GM03348 (cell line): ENCODE measurements around the gene MEX3B.

Experiments used
- DNase-seq: peaks from one replicate; pipeline ENCODE4 v3.0.0; 2012; ENCODE audit warnings: low spot score

Gene MEX3B

GRCh38 chr15:82045892-82046665, at the start of gene MEX3B:
Gene MEX3B, minus strand, starts transcription at chr15:82046018. Its CDS starts 313 bp downstream, at chr15:82045705.
- peak; percentile 97 for DNase-seq

GRCh38 chr15:82093774-82094211, 48.0 kb upstream of the MEX3B start:
- DNase-seq = peak; percentile 51

- DNase-seq = no peak
These were observed 47.5 kb upstream of the MEX3B start for GRCh38 chr15:82093325-82093724.

GRCh38 chr15:82091636-82092140, 45.9 kb upstream of the MEX3B start:
- DNase-seq = no peak

GRCh38 chr15:82086243-82086995, 40.6 kb upstream of the MEX3B start:
- no peak for DNase-seq

GRCh38 chr15:82081914-82082762, 36.3 kb upstream of the MEX3B start:
- peak; percentile 90 for DNase-seq

- no peak for DNase-seq
These were observed 35.0 kb upstream of the MEX3B start for GRCh38 chr15:82080774-82081173.

- DNase-seq = no peak
These were observed 33.9 kb upstream of the MEX3B start for GRCh38 chr15:82079736-82080135.

- DNase-seq = no peak
These were observed 28.8 kb upstream of the MEX3B start for GRCh38 chr15:82074610-82075009.

- DNase-seq = no peak
These were observed 27.2 kb upstream of the MEX3B start for GRCh38 chr15:82072926-82073537.

GRCh38 chr15:82066455-82066854, 20.6 kb upstream of the MEX3B start:
- DNase-seq = no peak

GRCh38 chr15:82064824-82065223, 19.0 kb upstream of the MEX3B start:
- no peak for DNase-seq

GRCh38 chr15:82062479-82063454, 16.9 kb upstream of the MEX3B start:
- no peak for DNase-seq

GRCh38 chr15:82060817-82061216, 15.0 kb upstream of the MEX3B start:
- no peak for DNase-seq

GRCh38 chr15:82058517-82059204, 12.8 kb upstream of the MEX3B start:
- DNase-seq = no peak

GRCh38 chr15:82058026-82058425, 12.2 kb upstream of the MEX3B start:
- DNase-seq = no peak

GRCh38 chr15:82056958-82057823, 11.4 kb upstream of the MEX3B start:
- no peak for DNase-seq

- DNase-seq = no peak
These were observed 6.9 kb upstream of the MEX3B start for GRCh38 chr15:82052751-82053150.

- DNase-seq = no peak
These were observed 5.8 kb upstream of the MEX3B start for GRCh38 chr15:82051664-82052063.
